Measurements from ENCODE around the gene CEACAM3. TPM values are rescaled to one million over a fixed set of nuclear protein-coding genes. Genes with fewer than 3 reads are reported as not detected.
A peak's percentile ranks its signal among the peaks of the same experiment; 100 is the strongest.

CEACAM3 gene
- total and polyA plus RNA-seq, 9 of the 15 experiments (the other 6 are each of a cell fraction or from before 2014, with no cell fraction given) = not detected

DNA sequence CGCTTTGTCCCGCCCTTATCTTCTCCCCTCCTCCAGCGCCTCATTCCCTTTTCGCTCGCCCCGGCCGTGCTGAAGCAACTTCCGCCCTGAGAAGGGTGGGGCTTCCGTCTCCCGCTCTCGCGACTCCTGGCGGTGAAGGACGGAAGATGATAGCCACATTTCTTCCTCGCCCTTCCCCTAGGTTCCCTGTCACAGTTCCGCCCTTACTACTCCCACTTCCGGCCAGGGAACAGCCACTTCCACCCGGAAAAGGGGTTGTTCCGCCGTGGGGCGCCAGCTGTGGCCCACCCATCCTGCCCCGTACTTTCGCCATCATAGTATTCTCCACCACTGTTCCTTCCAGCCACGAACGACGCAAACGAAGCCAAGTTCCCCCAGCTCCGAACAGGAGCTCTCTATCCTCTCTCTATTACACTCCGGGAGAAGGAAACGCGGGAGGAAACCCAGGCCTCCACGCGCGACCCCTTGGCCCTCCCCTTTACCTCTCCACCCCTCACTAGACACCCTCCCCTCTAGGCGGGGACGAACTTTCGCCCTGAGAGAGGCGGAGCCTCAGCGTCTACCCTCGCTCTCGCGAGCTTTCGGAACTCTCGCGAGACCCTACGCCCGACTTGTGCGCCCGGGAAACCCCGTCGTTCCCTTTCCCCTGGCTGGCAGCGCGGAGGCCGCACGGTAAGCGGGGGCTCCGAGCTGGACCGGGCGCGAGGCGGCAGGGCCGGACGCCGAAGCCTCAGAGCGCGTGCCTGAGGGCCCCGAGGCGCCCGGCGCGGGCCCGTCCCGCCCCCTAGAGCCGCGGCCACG lies 63.4 kb downstream of the CEACAM3 start, which contains the start of gene RPS19 (continued):
- TF ChIP-seq, protein P1, sequence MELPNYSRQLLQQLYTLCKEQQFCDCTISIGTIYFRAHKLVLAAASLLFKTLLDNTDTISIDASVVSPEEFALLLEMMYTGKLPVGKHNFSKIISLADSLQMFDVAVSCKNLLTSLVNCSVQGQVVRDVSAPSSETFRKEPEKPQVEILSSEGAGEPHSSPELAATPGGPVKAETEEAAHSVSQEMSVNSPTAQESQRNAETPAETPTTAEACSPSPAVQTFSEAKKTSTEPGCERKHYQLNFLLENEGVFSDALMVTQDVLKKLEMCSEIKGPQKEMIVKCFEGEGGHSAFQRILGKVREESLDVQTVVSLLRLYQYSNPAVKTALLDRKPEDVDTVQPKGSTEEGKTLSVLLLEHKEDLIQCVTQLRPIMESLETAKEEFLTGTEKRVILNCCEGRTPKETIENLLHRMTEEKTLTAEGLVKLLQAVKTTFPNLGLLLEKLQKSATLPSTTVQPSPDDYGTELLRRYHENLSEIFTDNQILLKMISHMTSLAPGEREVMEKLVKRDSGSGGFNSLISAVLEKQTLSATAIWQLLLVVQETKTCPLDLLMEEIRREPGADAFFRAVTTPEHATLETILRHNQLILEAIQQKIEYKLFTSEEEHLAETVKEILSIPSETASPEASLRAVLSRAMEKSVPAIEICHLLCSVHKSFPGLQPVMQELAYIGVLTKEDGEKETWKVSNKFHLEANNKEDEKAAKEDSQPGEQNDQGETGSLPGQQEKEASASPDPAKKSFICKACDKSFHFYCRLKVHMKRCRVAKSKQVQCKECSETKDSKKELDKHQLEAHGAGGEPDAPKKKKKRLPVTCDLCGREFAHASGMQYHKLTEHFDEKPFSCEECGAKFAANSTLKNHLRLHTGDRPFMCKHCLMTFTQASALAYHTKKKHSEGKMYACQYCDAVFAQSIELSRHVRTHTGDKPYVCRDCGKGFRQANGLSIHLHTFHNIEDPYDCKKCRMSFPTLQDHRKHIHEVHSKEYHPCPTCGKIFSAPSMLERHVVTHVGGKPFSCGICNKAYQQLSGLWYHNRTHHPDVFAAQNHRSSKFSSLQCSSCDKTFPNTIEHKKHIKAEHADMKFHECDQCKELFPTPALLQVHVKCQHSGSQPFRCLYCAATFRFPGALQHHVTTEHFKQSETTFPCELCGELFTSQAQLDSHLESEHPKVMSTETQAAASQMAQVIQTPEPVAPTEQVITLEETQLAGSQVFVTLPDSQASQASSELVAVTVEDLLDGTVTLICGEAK (IDR thresholded peaks at IDR 0.05) = peak; percentile 98
- TF ChIP-seq, protein P1 (CRISPR knock-in tag; IDR thresholded peaks at IDR 0.05) = no peak
- TF ChIP-seq, protein P2, sequence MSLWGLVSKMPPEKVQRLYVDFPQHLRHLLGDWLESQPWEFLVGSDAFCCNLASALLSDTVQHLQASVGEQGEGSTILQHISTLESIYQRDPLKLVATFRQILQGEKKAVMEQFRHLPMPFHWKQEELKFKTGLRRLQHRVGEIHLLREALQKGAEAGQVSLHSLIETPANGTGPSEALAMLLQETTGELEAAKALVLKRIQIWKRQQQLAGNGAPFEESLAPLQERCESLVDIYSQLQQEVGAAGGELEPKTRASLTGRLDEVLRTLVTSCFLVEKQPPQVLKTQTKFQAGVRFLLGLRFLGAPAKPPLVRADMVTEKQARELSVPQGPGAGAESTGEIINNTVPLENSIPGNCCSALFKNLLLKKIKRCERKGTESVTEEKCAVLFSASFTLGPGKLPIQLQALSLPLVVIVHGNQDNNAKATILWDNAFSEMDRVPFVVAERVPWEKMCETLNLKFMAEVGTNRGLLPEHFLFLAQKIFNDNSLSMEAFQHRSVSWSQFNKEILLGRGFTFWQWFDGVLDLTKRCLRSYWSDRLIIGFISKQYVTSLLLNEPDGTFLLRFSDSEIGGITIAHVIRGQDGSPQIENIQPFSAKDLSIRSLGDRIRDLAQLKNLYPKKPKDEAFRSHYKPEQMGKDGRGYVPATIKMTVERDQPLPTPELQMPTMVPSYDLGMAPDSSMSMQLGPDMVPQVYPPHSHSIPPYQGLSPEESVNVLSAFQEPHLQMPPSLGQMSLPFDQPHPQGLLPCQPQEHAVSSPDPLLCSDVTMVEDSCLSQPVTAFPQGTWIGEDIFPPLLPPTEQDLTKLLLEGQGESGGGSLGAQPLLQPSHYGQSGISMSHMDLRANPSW (CRISPR knock-in tag; IDR thresholded peaks at IDR 0.05) = peak; percentile 85; the same call in 1 of the 2 replicates
- TF ChIP-seq FOSL1 (tag; conservative IDR thresholded peaks at IDR 0.05) (no peak; the same call in 1 of the 2 replicates), POLR2A (conservative IDR thresholded peaks at IDR 0.05) (peak; percentile 97), HDAC3 (IDR thresholded peaks at IDR 0.05; ENCODE audit: borderline replicate concordance, partially characterized antibody) (peak; percentile 87), MTA2 (IDR thresholded peaks at IDR 0.05; ENCODE audit: low read depth) (peak; percentile 80), GABPB1 (CRISPR knock-in tag; IDR thresholded peaks at IDR 0.05) (peak; percentile 96), NBN (IDR thresholded peaks at IDR 0.05; ENCODE audit: low read depth) (peak; percentile 95), SPI1 (IDR thresholded peaks at IDR 0.05; ENCODE audit: borderline replicate concordance, low read depth, low read length) (peak; percentile 79)
- TF ChIP-seq, protein P3, sequence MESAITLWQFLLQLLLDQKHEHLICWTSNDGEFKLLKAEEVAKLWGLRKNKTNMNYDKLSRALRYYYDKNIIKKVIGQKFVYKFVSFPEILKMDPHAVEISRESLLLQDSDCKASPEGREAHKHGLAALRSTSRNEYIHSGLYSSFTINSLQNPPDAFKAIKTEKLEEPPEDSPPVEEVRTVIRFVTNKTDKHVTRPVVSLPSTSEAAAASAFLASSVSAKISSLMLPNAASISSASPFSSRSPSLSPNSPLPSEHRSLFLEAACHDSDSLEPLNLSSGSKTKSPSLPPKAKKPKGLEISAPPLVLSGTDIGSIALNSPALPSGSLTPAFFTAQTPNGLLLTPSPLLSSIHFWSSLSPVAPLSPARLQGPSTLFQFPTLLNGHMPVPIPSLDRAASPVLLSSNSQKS (CRISPR knock-in tag; IDR thresholded peaks at IDR 0.05) = no peak
- TF ChIP-seq, protein P4, sequence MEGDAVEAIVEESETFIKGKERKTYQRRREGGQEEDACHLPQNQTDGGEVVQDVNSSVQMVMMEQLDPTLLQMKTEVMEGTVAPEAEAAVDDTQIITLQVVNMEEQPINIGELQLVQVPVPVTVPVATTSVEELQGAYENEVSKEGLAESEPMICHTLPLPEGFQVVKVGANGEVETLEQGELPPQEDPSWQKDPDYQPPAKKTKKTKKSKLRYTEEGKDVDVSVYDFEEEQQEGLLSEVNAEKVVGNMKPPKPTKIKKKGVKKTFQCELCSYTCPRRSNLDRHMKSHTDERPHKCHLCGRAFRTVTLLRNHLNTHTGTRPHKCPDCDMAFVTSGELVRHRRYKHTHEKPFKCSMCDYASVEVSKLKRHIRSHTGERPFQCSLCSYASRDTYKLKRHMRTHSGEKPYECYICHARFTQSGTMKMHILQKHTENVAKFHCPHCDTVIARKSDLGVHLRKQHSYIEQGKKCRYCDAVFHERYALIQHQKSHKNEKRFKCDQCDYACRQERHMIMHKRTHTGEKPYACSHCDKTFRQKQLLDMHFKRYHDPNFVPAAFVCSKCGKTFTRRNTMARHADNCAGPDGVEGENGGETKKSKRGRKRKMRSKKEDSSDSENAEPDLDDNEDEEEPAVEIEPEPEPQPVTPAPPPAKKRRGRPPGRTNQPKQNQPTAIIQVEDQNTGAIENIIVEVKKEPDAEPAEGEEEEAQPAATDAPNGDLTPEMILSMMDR (IDR thresholded peaks at IDR 0.05 in 2 of 3, conservative IDR thresholded peaks at IDR 0.05 in 1 of 3; ENCODE audit: insufficient read depth in 2 of 3, low read depth in 1 of 3, low read length in 3 of 3) = peak; percentile 71 to 82 (median 76)

Data from K562 (cell line).